GM12878 (cell line): ENCODE data around the gene TNIP2. TPM values are rescaled to one million over a fixed set of nuclear protein-coding genes. Genes with fewer than 3 reads are reported as not detected.

Source experiments
- ATF3 ChIP-seq: IDR thresholded peaks from 2 replicates; pipeline ENCODE4 v1.6.1; 2011; ENCODE audit warnings: low read depth, mild to moderate bottlenecking, low read length, moderate library complexity, borderline replicate concordance; ENCODE audit errors: extremely low read depth
- BCLAF1 ChIP-seq: fragments of 450-650 bp; IDR thresholded peaks from 2 replicates; pipeline ENCODE4 v1.6.1; 2017; ENCODE audit warnings: antibody characterized with exemption, mild to moderate bottlenecking, moderate library complexity
- CBFB ChIP-seq: IDR thresholded peaks from 2 replicates; pipeline ENCODE4 v1.6.1; 2016; ENCODE audit warnings: antibody characterized with exemption, low read depth
- CHD2 ChIP-seq: IDR thresholded peaks from 2 replicates; pipeline ENCODE4 v1.6.1; 2011; ENCODE audit warnings: low read depth, low read length, improper control_type of control experiment, borderline replicate concordance
- EGR1 ChIP-seq, 2 experiments: IDR thresholded peaks; 1 replicate in 1 of 2; 2 replicates in 1 of 2; pipeline ENCODE4 v1.6.1; 2011 to 2012; ENCODE audit warnings: low read depth in 2 of 2, low read length in 2 of 2, borderline replicate concordance in 1 of 2, mild to moderate bottlenecking in 1 of 2, moderate library complexity in 1 of 2
- FOXK2 ChIP-seq: fragments of 450-650 bp; IDR thresholded peaks from 2 replicates; pipeline ENCODE4 v1.6.1; 2017; ENCODE audit warnings: mild to moderate bottlenecking, moderate library complexity
- KLF5 ChIP-seq: fragments of 450-650 bp; IDR thresholded peaks from 2 replicates; pipeline ENCODE4 v1.6.1; 2014; ENCODE audit warnings: mild to moderate bottlenecking; ENCODE audit not compliant: partially characterized antibody
- MEF2A ChIP-seq: IDR thresholded peaks from 2 replicates; pipeline ENCODE4 v1.6.1; 2011; ENCODE audit warnings: low read depth, mild to moderate bottlenecking, low read length, moderate library complexity; ENCODE audit not compliant: insufficient read depth
- MEF2B ChIP-seq: fragments of 450-650 bp; IDR thresholded peaks from 2 replicates; pipeline ENCODE4 v1.6.1; 2018; ENCODE audit warnings: mild to moderate bottlenecking, moderate library complexity; ENCODE audit not compliant: partially characterized antibody, poor library complexity, severe bottlenecking
- MTA2 ChIP-seq: fragments of 450-650 bp; IDR thresholded peaks from 2 replicates; pipeline ENCODE4 v1.6.1; 2016; ENCODE audit warnings: low read depth, mild to moderate bottlenecking, moderate library complexity
- NFYA ChIP-seq: IDR thresholded peaks from 2 replicates; pipeline ENCODE4 v1.6.1; 2011; ENCODE audit warnings: low read depth, mild to moderate bottlenecking, low read length, improper control_type of control experiment, borderline replicate concordance
- NR2C1 ChIP-seq: fragments of 450-650 bp; IDR thresholded peaks from 2 replicates; pipeline ENCODE4 v1.6.1; 2017; ENCODE audit warnings: antibody characterized with exemption, mild to moderate bottlenecking, moderate library complexity
- NR2F1 ChIP-seq: fragments of 450-650 bp; conservative IDR thresholded peaks from 2 replicates; pipeline ENCODE4 v1.6.1; 2017; ENCODE audit warnings: mild to moderate bottlenecking
- POLR2AphosphoS2 ChIP-seq: IDR thresholded peaks from 2 replicates; pipeline ENCODE4 v1.6.1; 2011; ENCODE audit warnings: low read depth, mild to moderate bottlenecking, low read length, improper control_type of control experiment, moderate library complexity
- RBBP5 ChIP-seq: fragments of 200-600 bp; sonication (generic); conservative IDR thresholded peaks from 2 replicates; pipeline ENCODE4 v1.6.1; 2016
- RCOR1 ChIP-seq: conservative IDR thresholded peaks from 2 replicates; pipeline ENCODE4 v1.6.1; 2012; ENCODE audit warnings: low read depth, low read length, improper control_type of control experiment
- ZBED1 ChIP-seq: IDR thresholded peaks from 2 replicates; pipeline ENCODE4 v1.6.1; 2016; ENCODE audit warnings: borderline replicate concordance
- ZNF217 ChIP-seq: fragments of 450-650 bp; IDR thresholded peaks from 2 replicates; pipeline ENCODE4 v1.6.1; 2017; ENCODE audit warnings: antibody characterized with exemption, mild to moderate bottlenecking
- ZNF384 ChIP-seq: IDR thresholded peaks from 2 replicates; pipeline ENCODE4 v1.6.1; 2012; ENCODE audit warnings: low read depth, mild to moderate bottlenecking, low read length, improper control_type of control experiment, borderline replicate concordance
- ZNF622 ChIP-seq: fragments of 450-650 bp; IDR thresholded peaks from 2 replicates; pipeline ENCODE4 v1.6.1; 2017; ENCODE audit warnings: mild to moderate bottlenecking, inconsistent platforms
- polyA plus RNA-seq, 11 experiments: library from polyadenylated mRNA; depleted of rRNA in 4 of 11; unstranded in 6 of 11; stranded (reverse) in 5 of 11; fragments of >200 nt; fragmentation: Nextera tagmentation in 4 of 11; fragmentation: Illumina TruSeq in 1 of 11; extraction: Ambion mirVana in 4 of 11; extraction: Trizol in 1 of 11; gene quantifications; 1 replicate in 1 of 11; 2 replicates in 10 of 11; pipeline versions ENCODE4 v1.2.1 to v1.2.3, GENCODE V29; 2011 to 2016; ENCODE audit warnings: inconsistent platforms in 2 of 11, missing spikeins in 2 of 11, low read depth in 1 of 11
- total RNA-seq, 4 experiments: library from RNA; depleted of rRNA in 3 of 4; stranded (reverse); fragments of >200 nt in 3 of 4; fragmentation: Illumina TruSeq in 1 of 4; extraction: Trizol in 1 of 4; gene quantifications; 2 replicates each; pipeline versions ENCODE4 v1.2.1 to v1.2.3, GENCODE V29; 2013 to 2021
- TF ChIP-seq, protein P1 (sequence below): fragments of 450-650 bp; IDR thresholded peaks from 2 replicates; pipeline ENCODE4 v1.6.1; 2016; ENCODE audit warnings: mild to moderate bottlenecking

The TNIP2 gene
- total and polyA plus RNA-seq, 10 of the 15 experiments (the other 5 are each of a cell fraction or from before 2014, with no cell fraction given) = 1.4 to 64.9 (median 45.5) TPM

GRCh38 chr4:2787230-2788100, 31.3 kb upstream of the TNIP2 start (continued):
- TF ChIP-seq ATF3 = no peak
- peak; percentile 80 for TF ChIP-seq FOXK2
- TF ChIP-seq, protein P1, sequence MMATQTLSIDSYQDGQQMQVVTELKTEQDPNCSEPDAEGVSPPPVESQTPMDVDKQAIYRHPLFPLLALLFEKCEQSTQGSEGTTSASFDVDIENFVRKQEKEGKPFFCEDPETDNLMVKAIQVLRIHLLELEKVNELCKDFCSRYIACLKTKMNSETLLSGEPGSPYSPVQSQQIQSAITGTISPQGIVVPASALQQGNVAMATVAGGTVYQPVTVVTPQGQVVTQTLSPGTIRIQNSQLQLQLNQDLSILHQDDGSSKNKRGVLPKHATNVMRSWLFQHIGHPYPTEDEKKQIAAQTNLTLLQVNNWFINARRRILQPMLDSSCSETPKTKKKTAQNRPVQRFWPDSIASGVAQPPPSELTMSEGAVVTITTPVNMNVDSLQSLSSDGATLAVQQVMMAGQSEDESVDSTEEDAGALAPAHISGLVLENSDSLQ = peak; percentile 26; the same call in 1 of the 2 replicates
- peak; percentile 62 for TF ChIP-seq ZNF217
- TF ChIP-seq EGR1 (IDR thresholded peaks at IDR 0.05; ENCODE audit: borderline replicate concordance in 1 of 2, low read depth in 2 of 2, low read length in 2 of 2) = peak in 1 of 2 experiments; percentile 97; a peak in 2 of 3 replicates
- peak; percentile 68 for TF ChIP-seq CBFB
- TF ChIP-seq ZNF622 = no peak
- 0 out of 2 replicates have a peak, but pooled peaks have one; percentile 65 for TF ChIP-seq RCOR1
- no peak for TF ChIP-seq POLR2AphosphoS2
- TF ChIP-seq KLF5 = no peak
- peak; percentile 99 for TF ChIP-seq MEF2B
- TF ChIP-seq MTA2 = peak; percentile 84
- 0 out of 2 replicates have a peak, but pooled peaks have one; percentile 67 for TF ChIP-seq CHD2
- peak; percentile 94 for TF ChIP-seq NR2F1
- no peak for TF ChIP-seq RBBP5
- peak; percentile 100 for TF ChIP-seq MEF2A
- TF ChIP-seq BCLAF1 = no peak
- peak; percentile 97; the same call in 1 of the 2 replicates for TF ChIP-seq ZBED1
- TF ChIP-seq ZNF384 = no peak
- peak; percentile 41; the same call in 1 of the 2 replicates for TF ChIP-seq NR2C1
- TF ChIP-seq NFYA = no peak
